Mesodermal cell (in vitro differentiated cells): ENCODE results near the gene NGB.
"Not testable (repeated sequence)": the region's sequence is repeated elsewhere in the genome, so short reads cannot be mapped to it uniquely, and the experiment has no call there.

Experiments used
- H3K27ac ChIP-seq: 2 replicates; pipeline ENCODE4 v1.7.0; 2013; ENCODE audit warnings: mild to moderate bottlenecking, low read depth, low read length, moderate library complexity; ENCODE audit not compliant: severe bottlenecking
- H3K36me3 ChIP-seq: 2 replicates; pipeline ENCODE4 v1.7.1; 2013; ENCODE audit warnings: mild to moderate bottlenecking, low read length, moderate library complexity; ENCODE audit not compliant: control insufficient read depth, insufficient read depth
- H3K4me1 ChIP-seq: one replicate; pipeline ENCODE4 v1.7.1; 2013; ENCODE audit warnings: mild to moderate bottlenecking, low read length; ENCODE audit not compliant: insufficient read depth, control insufficient read depth, poor library complexity, severe bottlenecking
- H3K4me3 ChIP-seq: 2 replicates; pipeline ENCODE4 v1.7.0; 2013; ENCODE audit warnings: low read length, control low read depth, mild to moderate bottlenecking; ENCODE audit not compliant: insufficient read depth, poor library complexity, severe bottlenecking; ENCODE audit errors: extremely low read depth
- H3K9me3 ChIP-seq: 2 replicates; pipeline ENCODE4 v1.7.1; 2013; ENCODE audit warnings: mild to moderate bottlenecking, low read length, moderate library complexity; ENCODE audit not compliant: control insufficient read depth
- WGBS, 2 experiments: methylation state at CpG; one replicate each; pipeline ENCODE4 v1.1.5; 2013; ENCODE audit warnings: missing lambda C conversion rate in 2 of 2; ENCODE audit not compliant: insufficient coverage in 2 of 2; 5-methylcytosine and 5-hydroxymethylcytosine counted together

Gene NGB

DNA sequence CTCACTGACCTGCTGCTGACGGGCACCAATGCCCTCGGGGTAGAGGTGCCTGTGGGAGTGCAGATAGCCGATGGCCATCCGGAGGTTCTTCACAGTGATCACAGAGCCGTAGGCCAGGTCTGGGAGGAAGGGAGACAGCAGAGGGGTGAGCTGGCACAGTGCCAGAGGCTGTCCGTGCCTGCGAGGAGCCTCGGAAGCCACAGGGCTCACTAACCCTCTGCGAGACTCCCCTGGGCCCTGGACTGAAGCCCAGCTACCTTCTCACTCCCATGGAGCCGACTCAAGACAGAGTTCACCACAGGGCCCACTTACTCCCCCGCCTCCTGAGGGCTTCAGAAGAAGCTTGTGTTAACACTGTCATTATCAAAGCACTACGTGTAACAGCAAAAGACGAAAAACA, 25.1 kb upstream of the NGB start:
- Histone ChIP-seq H3K27ac (no peak overlapping the region), H3K4me3 (no peak overlapping the region), H3K36me3 (peaks cover 58% of the 10 kb centered on the region), H3K9me3 (no peaks in the 10 kb centered on the region), H3K4me1 (peaks cover 4% of the 10 kb centered on the region)
- WGBS, 2 experiments: 96 to 98% methylated on average over 9 to 11 of the region's 13 CpGs

DNA sequence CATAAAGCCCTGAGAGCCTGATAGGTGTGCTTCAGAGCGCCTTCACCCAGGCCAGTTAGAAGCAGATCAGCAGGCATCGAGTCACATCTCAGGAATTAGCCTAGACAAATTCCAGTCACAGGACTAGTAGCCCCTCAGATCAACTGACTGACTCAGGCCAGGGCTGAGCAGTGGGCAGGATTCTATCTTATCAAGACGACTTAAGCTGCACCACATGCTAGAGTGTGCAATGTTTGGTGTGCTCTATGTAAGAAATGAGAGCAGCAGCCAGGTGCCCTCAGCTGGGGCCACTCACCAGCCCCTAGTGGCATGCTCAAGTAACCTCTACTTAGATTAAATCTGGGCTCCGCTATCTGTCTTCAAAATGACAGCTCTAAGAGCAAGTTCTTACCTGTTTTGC, 19.7 kb upstream of the NGB start:
- Histone ChIP-seq H3K4me3 (no peak overlapping the region), H3K4me1 (peaks cover 15% of the 10 kb centered on the region), H3K9me3 (no peaks in the 10 kb centered on the region), H3K27ac (peak overlapping the region; percentile 73), H3K36me3 (peaks cover 56% of the 10 kb centered on the region)
- 86 to 90% methylated on average over 3 of the region's 4 CpGs for WGBS, 2 experiments

DNA sequence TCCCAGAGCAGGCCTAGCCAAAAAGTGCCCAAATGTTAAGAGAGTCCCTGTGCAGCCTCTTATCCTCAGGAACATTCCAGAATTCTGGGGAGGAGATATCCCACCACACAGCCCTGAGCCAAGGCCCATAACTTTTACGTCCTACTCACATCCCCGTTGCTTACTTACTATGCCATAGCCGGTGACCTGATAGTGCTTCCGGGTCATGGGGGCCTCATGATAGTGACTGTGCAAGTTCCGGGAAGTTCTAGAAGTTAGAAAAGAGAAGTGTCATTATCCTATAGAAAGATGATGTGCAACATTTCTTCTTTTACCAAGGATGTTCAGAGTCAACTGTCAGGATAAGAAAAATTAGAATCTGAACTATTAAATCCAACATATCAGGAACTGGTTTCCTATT, 15.6 kb upstream of the NGB start:
- no peak overlapping the region for H3K27ac ChIP-seq
- H3K36me3 ChIP-seq: peaks cover 75% of the 10 kb centered on the region
- no peaks in the 10 kb centered on the region for H3K9me3 ChIP-seq
- H3K4me1 ChIP-seq: peaks cover 15% of the 10 kb centered on the region
- WGBS, 2 experiments: 95% methylated on average over 4 of the region's 5 CpGs; no CpG with 5 or more reads in 1 of the 2 experiments
- no peak overlapping the region for H3K4me3 ChIP-seq

DNA sequence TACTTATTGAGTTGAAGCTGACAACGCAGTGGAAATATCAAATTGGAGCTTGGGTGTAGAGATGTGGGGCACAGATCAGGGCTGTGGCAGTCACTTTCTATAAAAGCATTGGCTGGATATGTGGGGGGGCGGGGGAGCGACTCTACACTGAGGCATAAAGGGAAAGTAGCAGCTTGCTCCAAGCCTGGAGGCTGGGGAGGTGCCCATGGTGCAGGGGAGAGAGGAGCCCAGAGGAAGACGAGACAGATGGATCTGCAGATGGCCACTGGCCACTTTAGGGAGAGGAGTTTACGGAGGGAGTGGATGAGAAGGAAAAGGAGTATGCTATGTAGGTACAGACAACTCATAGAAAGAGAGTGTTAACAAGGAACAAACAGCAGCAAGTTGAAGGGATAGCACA, 13.5 kb upstream of the NGB start:
- WGBS, 2 experiments: 96 to 97% methylated on average over 5 of the region's 5 CpGs
- H3K9me3 ChIP-seq: no peaks in the 10 kb centered on the region
- H3K36me3 ChIP-seq: peaks cover 76% of the 10 kb centered on the region
- H3K4me3 ChIP-seq: no peak overlapping the region
- no peaks in the 10 kb centered on the region for H3K4me1 ChIP-seq
- no peak overlapping the region for H3K27ac ChIP-seq

DNA sequence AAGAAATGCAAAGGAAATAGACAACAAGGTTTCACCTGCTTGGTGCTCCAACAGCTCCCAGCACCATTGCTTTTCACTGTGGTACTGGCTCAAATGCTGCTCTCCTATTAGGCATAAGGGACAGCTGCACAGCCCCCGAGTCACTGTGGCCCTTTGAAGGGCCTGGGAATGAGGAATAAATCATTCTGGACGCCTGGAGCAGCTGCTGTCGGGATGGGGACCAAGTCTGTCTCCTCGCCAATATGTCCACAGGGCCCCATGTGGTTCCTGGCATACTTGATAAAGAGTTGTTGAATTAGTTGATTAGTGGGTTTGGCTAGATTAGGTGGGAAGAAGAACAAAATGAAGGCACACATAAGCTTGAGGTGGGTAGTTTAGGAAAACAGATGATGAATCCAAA, 13.1 kb upstream of the NGB start:
- no peaks in the 10 kb centered on the region for H3K4me1 ChIP-seq
- H3K27ac ChIP-seq: no peak overlapping the region
- no peaks in the 10 kb centered on the region for H3K9me3 ChIP-seq
- no peak overlapping the region for H3K4me3 ChIP-seq
- WGBS, 2 experiments: 89 to 92% methylated on average over 4 of the region's 4 CpGs
- H3K36me3 ChIP-seq: peaks cover 79% of the 10 kb centered on the region

DNA sequence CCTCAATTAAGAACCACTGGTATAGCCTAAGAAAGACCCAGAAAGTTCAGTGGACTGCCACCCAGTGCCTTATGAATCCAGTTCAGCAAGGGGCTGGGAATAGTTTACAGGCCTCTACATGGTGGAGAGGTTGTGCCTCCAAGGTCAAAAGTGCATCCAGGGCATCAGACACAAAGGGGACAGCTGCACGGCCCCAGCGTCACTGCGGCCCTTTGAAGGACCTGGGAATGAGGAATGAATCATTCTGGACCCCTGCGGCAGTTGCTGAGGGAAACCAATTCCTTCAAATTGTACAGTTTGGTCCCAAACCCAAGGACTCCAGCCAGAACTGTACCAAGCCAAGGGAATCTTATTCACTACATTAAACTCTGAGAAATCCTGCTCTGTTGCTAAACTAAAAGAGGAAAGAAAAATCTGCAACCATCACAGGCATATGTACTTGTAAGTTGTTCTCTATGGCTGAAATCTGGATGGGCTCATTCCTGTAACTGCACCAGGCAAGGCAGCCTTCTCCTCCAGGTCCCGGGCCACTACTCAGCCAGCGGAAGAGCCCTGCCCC, 10.9 kb upstream of the NGB start:
- no peaks in the 10 kb centered on the region for H3K9me3 ChIP-seq
- no peak overlapping the region for H3K27ac ChIP-seq
- no peak overlapping the region for H3K4me3 ChIP-seq
- no peaks in the 10 kb centered on the region for H3K4me1 ChIP-seq
- peaks cover 77% of the 10 kb centered on the region for H3K36me3 ChIP-seq
- WGBS, 2 experiments: 100% methylated on average over 3 to 4 of the region's 6 CpGs

DNA sequence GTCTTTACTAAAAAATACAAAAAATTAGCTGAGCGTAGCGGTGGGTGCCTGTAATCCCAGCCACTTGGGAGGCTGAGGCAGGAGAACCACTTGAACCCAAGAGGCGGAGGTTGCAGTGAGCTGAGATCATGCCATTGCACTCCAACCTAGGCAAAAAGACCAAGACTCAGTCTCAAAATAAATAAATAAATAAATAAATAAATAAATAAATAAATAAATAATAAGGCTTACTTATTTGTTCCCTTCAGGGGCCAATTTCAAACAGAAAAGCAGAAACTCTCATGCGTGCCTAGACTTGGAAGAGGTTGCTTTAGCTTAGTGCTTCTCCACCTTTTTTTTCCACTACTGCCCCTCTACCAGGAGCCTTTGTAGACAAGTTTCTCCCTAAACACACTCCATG, 9.9 kb upstream of the NGB start:
- not testable (repeated sequence) for H3K27ac ChIP-seq, H3K9me3 ChIP-seq, H3K4me1 ChIP-seq, H3K4me3 ChIP-seq
- WGBS, 2 experiments: 100% methylated on average over 2 to 3 of the region's 4 CpGs
- H3K36me3 ChIP-seq: peaks cover 67% of the 10 kb centered on the region

DNA sequence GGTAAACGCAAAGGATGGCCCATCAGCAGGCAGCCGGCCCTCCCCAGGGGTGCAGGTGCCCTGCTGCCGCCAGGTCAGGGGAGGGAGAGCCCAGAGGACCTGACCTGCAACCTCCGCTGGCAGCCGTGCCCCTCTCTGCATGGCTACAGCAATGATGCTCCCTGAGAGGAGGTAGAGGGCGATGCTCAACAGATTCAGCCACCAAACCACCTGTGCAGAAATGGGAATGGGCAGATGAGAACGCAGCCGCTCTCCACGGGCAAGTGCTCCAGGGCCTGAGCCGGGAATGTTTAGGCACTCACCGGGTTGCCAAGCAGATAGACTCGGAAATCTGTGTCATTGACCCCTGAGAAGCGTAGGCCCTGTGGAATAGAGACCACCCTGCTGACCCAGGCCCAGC, 8.7 kb upstream of the NGB start:
- Histone ChIP-seq H3K9me3 (no peaks in the 10 kb centered on the region), H3K27ac (no peak overlapping the region), H3K4me3 (no peak overlapping the region), H3K36me3 (peaks cover 55% of the 10 kb centered on the region), H3K4me1 (no peaks in the 10 kb centered on the region)
- WGBS, 2 experiments: 79 to 97% methylated on average over 12 of the region's 13 CpGs

DNA sequence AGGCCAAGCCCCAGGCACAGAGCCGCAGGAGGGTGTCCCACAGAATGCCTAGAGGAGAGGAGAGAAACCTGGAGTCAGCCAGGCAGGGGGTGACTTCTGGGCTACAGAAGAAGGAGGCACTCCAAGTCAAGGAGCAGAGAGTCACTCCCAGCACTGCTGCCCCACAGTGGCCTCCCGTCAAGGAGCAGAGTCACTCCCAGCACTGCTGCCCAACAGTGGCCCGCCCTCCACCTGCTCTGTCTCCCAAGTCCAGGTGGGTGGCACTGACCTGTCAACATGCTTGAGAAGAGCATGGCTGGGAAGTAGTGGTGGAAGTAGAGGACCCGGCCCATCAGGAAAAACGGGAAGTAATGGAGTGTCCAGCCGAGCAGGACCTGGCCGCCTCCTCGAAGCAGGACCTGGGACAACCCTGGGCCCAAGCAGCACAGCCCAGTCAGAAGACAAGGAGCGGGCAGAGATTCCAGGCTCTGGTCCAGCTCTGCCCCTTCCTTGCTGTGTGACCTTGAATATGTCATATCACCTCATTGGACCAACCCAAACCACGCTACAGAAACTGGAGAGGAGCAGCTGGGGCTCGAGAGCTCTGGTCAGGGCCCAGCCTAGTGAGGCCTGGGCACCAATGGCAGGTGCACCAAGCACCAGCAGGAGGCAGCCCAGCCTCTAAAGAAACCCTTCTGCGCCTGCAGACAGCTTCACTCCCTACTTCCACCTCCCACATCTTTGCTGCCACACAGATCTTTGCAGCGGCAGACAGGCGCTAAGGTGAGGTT, 7.6 kb upstream of the NGB start:
- H3K4me1 ChIP-seq: no peaks in the 10 kb centered on the region
- H3K27ac ChIP-seq: no peak overlapping the region
- H3K36me3 ChIP-seq: peaks cover 44% of the 10 kb centered on the region
- WGBS, 2 experiments: 92 to 96% methylated on average over 6 to 11 of the region's 14 CpGs
- H3K9me3 ChIP-seq: no peaks in the 10 kb centered on the region
- H3K4me3 ChIP-seq: no peak overlapping the region

DNA sequence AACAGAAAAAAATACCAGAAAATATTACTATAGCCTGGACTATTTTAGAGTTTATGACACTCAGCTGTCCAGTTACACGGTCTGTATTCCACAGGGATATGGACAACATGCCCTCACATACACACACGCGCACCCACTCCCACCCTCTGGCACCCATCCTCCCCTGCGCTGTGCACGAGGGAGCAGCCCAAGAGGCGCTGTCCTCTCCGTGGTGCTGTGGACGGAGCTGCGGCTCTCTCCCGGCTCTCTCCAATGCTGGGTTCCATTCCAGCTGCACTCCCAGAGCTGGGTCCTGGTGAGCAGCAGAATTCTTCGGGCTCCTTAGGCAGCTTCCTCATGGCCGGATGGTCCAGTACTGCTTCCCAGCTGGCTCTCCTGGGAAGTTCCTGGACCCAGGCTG, 6.0 kb upstream of the NGB start:
- H3K4me1 ChIP-seq: no peaks in the 10 kb centered on the region
- H3K4me3 ChIP-seq: no peak overlapping the region
- no peak overlapping the region for H3K27ac ChIP-seq
- H3K36me3 ChIP-seq: peaks cover 30% of the 10 kb centered on the region
- no peaks in the 10 kb centered on the region for H3K9me3 ChIP-seq
- 86 to 94% methylated on average over 11 to 12 of the region's 12 CpGs for WGBS, 2 experiments

DNA sequence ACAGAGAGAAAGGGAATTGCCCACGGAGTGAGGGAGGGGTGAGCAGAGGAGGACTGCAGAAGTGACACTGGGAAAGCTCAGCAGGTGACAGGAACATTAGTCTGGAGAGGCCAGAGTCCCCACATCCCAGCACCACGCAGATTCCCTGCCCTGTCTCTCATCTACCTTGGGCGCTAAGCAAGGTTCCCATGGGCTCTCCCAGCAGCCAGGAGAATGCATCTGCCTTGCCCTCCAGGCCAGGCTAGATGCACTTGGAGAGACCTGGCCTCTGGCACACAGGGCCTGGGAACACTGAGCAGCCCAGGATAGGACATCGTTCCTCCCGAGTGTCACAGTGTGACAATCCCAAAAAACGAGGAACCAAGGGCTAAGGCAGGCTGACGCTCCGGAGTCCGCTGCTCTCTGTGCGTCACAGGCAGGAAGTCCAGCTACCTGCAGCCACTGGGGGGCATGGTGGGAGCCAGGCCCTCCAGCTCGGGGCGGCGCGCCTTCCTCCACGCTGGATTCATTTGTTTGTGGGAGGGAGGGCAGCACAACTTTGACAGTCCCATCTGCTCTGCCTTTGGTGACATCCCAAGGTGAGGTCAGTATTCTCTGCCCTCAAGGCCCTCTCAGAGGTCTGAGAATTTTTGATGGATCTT, 5.4 kb upstream of the NGB start:
- Histone ChIP-seq H3K4me3 (no peak overlapping the region), H3K4me1 (no peaks in the 10 kb centered on the region), H3K27ac (no peak overlapping the region), H3K9me3 (no peaks in the 10 kb centered on the region), H3K36me3 (peaks cover 30% of the 10 kb centered on the region)
- WGBS, 2 experiments: 88% methylated on average over 10 to 12 of the region's 15 CpGs
